Stimulated activated CD8-positive, alpha-beta memory T cell treated with anti-CD3 and anti-CD28 coated beads, Interleukin-4, amount 100 ng/mL, for 24 hours (primary cell): ENCODE measurements around the gene TCF3.
A peak's percentile ranks its signal among the peaks of the same experiment; 100 is the strongest.
"Not testable (repeated sequence)": the region's sequence is repeated elsewhere in the genome, so short reads cannot be mapped to it uniquely, and the experiment has no call there.

Source experiments
- DNase-seq: peaks from one replicate; pipeline ENCODE4 v3.0.0-alpha.2; 2020; ENCODE audit warnings: low read depth

Gene TCF3

DNA sequence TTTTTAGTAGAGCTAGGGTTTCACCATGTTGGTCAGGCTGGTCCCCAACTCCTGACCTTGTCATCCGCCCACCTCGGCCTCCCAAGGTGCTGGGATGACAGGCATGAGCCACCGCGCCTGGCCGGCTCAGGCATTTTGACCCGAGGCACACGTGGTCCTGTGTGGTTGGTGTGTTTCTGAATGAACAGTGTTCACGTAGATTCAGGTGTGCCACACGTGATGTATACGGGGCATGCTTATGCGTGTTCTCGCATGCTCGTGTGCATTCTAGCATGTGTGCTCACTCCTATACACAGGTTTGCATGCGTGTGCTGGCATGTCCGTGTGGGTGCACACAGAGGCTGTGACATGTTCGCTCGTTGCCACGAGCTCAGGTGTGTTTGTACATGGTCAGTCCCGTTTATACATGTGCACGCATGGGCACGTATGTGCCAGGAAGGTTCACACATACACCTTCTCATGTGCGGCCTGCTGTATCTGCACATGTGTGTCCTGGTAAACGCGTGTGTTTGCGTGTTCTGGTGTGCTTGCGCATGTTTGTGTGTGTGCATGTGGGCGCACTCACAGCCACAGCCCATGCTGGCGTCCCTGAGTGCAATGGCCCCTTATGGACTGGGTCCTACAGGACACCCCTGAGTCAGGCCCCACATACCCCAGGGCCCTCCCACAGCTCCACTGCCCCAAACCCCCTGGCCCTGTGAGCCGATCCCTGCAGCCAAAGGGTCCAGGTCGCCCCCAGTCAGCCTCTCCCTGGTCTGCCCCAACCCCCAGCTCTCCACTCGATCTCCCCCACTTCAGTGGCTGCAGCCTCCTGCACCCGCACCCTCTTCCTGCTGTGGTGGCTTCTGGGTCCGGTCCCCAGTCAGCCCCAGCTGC is 20.6 kb upstream of the TCF3 start:
- no peak for DNase-seq

DNA sequence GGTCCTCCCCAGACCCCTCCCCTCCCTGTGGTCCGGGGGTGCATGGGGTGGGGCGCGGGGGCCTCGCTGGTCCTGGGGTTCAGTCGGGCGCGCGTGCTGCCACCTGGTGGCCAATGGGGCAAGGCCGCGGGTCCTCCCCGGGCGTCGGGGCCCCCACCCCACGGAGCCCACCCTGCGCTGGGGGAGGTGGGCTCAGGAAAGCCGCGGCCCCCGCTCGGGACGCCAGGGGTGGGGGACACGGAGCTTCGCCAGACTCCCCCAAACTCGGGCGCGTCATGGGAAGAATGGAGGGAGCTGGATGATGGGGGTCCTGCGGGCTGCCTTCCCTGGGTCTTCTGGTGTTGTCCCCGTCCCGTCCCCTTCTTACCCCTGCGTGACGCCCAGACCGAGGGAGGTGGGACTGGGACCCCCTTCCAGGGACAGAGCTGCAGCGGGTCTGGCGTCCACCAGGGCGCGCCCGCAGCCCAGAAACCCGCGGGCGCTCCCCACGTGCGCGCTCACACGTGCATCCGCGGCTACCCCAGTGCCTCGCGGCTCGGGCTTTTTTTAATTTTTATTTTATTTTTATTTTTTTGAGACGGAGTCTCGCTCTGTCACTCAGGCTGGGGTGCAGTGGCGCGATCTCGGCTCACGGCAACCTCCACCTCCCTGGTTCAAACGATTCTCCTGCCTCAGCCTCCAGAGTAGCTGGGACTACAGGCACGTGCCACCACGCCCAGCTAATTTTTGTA is 19.8 kb upstream of the TCF3 start:
- DNase-seq = no peak

DNA sequence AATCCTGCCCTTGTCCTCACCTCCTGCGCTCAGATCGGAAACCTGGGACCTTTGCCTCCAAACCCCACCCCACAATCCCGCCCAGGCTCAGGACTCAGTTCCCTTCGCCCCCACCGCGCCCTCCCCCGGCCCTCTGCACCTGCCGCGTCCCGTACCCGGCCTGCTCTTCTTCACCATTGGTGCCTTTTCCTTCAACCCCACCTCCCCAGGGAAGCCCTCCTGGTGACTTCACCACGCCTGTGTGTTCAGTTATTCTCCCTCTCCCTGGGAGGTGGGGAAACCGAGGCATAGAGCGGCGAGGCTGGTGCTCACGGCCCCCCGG is 19.3 kb upstream of the TCF3 start:
- no peak for DNase-seq

DNA sequence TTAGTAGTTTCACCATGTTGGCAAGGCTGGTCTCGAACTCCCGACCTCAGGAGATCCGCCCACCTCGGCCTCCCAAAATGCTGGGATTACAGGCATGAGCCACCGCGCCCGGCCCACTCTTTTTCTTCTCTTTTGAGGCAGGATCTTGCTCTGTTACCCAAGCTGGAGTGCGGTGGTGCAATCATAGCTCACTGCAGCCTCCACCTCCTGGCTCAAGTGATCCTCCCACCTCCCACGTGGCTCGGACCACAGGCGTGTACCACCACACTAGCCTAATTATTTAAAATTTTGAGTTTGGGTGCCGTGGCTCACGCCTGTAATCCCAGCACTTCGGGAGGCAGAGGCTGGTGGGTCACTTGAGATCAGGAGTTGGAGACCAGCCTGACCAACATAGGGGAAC is 18.3 kb upstream of the TCF3 start:
- DNase-seq = not testable (repeated sequence)

DNA sequence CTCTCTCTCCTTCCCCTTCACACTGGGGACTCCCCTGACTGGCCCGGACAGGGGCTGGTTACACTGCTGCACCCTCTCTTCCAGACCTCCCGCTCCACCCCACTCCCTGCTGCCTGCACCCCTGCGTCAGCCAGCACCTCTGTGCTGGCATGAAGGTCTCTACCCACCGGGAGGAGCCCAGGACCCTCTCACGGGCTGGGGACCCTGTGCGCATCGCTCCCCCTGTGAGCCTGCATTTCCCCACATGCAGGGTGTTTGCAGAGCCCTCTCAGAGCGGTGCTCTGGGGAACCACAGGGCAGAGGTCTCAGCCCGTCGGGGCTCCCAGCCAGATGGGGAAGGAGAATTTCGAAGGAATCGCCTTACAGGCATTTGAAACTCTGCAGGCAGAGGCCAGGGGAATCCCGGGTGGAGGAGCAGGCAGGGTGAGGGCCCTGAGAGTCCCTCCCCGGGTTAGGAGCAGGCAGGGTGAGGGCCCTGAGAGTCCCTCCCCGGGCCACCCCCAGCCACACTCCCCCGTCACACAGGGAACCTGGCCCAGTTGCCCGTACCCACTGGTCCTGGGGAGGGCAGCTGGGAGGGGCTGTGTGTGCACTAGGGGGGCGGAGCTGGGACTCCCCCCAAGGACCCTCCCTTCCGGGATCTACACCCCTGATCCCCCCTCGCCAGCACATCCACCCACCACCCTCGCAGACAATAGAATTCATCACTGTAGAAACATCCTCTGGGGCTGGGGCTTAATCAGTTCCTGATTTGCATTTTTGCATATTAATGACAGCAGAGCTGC is 16.3 kb upstream of the TCF3 start:
- DNase-seq = no peak

DNA sequence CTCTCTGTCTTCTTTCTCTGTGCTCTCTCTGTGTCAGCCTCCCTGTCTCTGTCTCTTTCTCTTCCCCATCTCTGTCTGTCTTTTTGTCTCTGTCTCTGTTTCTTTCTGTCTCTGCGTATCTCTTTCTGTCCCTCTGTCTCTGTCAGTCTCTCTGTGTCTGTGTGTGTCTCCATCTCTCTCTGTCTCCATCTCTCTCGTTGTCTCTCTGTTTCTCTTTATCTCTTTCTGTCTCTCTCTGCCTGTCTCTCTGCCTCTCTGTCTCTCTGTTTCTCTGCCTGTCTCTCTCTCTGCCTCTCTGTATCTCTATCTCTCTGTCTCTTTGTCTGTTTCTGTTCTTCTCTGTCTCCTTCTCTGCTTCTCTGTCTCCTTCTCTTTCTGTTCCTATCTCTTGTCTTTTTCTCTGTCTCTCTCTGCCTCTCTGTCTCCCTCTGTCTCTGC is 15.7 kb upstream of the TCF3 start:
- no peak for DNase-seq

DNA sequence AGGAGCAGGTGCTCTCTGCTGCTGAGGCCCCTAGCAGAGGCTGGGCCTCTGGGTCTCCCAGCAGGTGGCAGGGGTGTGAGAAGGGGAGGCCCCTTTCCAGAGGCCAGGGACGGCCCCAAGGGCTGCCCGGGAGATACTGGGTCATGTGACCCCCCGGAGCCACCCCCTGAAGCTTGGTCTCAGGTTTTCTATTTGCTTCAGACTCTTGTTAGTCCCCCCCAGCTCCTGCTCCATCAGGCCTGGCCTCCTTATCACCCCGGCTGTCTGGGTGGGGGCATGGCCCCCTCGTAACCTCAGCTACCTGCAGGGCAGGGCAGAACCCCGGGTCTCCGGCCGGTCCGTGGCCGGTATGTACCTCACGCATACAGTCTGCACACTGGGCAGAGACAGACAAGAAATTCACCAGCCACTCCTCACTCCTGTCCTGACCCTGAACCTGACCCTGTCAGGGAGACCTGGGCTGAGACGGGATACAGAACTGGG is 13.2 kb upstream of the TCF3 start:
- no peak for DNase-seq

DNA sequence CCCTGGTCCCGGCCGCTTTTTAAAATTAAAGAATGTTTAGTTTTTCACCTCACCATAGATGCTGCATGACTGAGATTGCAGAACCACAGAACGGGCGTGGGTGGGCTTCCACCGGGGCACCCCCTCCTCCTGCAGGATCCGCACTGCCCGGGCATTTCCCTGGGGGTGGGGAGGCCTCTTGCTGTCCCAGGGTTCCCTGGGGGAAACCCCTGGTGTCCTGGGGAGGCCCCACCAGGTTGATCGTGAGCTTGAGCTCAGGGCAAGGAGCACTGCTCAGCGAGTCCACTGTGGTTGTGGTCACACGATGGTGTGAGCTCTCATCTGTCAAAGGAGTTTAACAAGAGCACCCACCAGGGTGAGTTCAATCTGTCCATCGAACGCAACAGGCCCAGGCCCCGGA is 11.4 kb upstream of the TCF3 start:
- peak; percentile 47 for DNase-seq

DNA sequence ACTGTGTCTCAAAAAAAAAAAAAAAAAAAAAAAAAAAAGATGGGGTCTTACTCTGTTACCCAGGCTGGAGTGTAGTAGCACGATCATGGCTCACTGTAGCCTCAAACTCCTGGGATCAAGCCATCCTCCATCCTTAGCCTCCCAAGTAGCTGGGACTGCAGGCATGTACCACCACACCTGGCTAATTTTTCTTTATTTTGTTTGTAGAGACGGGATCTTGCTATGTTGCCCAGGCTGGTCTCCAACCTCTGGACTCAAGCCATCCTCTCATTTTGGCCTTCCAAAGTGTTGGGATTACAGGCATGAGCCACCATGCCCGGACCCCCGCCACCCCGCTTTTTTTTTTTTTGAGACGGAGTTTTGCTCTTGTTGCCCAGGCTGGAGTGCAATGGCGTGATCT is 10.8 kb upstream of the TCF3 start:
- DNase-seq = not testable (repeated sequence)

DNA sequence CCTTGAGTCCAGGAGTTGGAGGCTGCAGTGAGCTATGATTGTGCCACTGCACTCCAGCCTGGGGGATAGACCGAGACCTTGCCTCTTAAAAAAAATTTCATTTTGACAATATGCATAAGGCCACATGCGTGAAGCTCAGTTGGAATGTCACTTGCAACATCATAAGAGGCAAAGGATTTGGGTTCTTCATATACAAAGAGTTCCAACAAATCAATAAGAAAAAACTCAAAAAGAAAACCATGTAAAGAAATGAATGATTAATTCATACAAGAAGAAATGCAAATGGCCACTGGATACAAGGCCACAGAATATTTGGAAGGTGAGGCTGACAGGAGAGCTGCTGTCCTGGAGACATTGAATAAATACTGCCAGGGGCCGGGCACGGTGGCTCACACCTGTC is 9.6 kb upstream of the TCF3 start:
- no peak for DNase-seq

DNA sequence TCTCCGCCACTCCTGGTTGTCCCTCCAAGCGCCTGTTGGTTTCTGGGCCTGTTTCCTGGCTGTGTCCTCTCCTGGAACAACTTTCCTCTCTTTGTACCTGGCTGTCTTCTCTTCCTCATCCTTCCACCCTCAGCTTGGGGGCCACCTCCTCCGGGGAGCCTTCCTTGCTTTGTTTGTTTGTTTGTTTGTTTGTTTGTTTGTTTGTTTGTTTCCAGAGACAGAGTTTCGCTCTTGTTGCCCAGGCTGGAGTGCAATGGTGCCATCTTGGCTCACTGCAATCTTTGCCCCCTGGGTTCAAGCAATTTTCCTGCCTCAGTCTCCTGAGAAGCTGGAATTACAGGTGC is 6.6 kb upstream of the TCF3 start:
- no peak for DNase-seq

DNA sequence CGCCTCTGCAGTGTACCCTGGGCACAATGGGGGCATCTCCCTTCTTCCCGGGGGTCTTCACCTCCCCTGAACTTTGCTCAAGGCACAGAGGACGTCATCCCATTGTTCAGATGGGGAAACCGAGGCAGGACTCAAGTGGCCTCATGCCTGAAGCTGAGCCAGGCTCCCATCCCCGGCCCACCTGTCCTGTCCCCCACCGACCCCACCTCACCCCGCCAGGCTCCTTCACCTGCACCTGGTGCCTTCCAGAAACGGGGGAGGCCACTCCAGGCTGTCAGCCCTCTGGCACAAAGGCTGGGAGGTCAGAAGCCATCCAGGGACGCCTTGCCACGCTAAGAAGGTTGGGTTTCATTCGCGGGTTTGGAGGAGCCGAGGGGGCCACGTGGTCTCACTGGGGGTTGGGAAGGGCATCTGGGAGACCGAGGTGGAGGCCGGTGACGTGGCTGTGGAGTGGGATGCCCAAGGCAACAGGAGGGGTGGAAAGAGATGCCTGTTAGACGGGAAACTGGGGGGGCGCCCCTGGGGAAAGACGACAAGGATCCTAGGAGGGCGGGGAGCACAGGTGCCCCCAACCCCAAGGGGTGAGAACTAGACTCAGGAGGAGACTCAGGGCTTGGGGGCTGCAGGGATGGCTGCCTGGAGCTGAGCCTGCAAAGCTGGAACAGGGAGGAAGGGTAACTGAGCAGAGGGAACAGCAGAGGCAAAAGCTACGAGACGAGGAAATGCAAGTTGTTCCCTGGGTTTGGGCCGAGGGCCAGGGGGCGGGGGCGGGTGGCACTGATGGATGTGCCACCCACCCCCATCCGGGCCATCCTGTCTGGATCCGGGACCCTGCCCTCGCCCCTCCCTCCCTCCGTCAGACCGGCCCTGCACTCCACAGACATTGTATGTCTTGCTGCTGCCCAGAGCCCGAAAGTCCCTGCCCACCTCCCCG is 6.0 kb upstream of the TCF3 start:
- DNase-seq = no peak

DNA sequence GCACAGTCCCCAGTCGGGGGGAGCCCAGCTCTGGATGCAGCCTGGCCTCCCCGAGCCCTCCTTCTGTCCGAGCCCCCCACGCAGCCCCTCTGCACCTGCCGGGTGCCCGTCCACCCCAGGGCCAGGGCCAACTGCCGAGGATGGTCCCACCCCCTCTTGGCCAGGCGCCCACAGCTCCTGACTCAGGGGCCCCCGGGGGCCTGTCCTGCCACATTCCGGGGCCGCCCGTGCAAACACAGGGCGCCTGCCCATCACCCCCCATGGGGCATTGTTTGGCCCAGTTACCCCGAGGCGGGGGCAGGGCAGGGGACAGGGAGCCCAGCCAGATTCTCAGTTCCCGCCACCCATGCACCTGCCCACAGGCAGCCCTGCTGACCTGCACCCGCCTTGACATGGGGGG is 5.3 kb upstream of the TCF3 start:
- DNase-seq = no peak

DNA sequence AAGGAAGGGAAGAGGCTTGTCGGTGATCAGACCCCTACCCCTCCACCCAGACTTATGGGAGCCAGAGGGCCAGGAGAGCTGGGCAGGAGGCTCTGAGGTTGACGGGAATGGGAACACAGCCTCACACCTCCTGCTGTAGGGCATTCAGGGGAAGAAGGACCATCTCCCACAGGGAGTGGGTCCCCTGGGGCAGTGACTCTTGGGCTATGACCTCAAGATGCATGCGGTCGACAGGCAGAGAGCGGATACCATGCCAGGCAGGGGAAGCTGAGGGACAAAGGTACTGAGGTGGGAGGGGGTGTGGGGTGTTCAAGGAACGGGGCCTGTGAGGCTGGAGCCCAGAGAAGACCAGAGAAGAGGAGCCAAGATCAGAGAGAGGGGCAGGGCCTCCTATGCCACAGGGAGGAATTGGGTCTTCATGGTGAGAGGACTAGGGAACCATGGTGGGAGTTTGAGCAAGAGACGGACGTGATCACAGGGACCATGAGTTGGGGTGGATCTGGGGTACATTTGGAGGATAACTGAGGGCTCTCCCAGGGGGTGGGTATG is 4.6 kb upstream of the TCF3 start:
- no peak for DNase-seq

DNA sequence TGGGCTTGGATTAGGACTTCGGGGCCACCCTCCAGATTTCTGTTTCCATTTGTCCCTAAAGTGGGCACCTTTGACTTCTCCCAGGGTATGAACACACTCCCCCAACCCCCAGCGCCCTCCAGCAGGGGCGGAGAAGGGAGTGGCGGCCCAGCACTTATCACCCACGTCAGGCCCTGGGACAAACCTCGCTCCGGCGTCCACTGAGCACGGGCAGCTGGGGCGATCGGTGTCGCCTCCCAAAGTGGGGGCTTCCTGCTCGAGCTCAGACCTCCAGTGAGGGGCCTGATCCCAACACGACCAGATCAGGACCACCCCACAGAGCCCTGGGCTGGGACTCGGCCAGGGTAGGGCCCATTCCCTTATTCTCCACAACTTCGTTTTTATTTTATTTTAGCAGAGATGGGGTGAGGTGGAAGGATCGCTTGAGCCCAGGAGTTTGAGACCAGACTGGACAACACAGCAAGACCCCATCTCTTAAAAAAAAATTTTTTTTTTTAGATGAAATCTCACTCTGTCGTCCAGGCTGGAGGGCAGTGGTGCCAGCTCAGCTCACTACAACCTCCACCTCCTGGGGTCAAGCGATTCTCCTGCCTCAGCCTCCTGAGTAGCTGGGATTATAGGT is 3.7 kb upstream of the TCF3 start:
- DNase-seq = no peak

DNA sequence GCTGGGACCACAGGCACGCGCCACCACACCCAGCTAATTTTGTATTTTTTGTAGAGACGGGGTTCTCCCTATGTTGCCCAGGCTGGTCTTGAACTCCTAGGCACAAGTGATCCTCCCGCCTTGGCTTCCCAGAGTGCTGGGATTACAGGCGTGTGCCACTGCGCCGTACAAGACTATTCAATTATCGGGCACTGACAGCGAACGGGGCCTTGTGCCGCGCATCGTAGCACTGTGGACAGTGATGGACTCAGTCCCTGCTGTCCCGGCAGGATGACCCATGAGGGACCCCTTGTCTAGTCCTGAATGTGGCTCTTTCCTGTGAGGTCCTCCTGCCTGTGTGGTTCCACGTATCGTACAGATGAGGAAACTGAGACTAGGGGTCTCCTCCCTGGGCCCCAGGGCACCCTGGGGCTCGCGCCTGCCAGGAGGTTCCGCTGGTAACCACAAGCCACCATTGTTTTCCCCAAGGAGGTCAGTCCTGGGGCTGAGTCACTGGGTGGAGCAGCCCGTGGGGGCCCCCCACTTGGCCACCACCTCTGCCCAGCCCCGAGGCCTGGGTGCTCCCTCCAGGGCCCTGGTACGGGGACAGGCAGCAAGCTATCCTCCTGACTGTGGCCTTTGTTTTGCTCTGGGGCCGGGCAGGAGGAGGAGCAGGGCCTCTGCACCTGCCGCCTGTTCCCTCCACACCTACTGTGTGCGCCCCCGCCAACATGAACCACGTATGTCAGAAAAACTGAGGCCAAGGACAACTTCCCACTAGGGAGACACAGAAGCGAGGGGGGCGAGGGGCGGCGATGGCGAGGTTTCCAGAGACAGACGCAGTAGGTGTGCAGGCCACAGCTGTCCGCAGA is 2.9 kb upstream of the TCF3 start:
- DNase-seq = no peak

DNA sequence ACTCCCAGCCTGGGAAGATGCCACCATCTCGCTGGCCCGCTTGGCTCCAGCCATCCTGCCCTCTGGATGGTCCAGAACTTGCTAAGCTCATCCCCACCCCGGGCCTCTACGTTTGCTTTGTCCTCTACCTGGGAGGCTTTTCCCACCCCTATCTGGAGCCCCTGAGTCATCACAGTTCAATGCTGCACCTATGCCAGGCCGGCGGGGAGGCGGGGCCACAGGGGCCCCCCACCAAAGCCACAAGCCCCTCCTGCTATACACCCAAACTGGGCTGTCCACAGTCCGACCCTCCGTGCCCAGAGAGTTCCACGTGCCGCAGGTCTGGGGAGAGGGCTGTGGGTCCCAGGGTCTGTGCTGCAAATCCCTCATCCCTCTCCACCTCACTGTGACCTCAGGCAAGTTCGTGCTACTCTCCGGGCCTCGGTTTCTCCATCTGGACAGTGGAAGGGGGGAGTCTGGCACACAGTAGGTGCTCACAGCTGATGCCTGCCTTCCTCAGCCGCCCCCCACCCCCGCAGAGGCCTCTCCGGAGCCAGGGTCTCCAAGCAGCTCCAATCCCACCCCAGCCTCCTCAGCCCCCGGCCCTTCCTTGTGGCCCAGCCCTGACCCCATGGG is 1.9 kb upstream of the TCF3 start:
- no peak for DNase-seq

DNA sequence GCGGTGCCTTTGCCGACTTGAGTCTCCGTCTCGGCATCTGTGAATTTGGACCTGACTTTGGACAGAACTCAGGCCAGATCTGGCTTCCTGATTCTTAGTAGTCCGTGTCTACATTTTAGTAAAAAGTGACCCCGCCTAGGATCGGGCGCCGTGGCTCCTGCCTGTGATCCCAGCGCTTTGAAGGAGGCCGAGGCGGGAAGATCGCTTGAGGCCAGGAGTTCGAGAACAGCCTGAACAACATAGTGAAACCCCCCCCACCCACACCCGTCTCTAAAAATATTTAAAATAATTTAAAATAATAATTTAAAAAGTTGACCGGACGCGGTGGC is 849 bp upstream of the TCF3 start:
- no peak for DNase-seq

DNA sequence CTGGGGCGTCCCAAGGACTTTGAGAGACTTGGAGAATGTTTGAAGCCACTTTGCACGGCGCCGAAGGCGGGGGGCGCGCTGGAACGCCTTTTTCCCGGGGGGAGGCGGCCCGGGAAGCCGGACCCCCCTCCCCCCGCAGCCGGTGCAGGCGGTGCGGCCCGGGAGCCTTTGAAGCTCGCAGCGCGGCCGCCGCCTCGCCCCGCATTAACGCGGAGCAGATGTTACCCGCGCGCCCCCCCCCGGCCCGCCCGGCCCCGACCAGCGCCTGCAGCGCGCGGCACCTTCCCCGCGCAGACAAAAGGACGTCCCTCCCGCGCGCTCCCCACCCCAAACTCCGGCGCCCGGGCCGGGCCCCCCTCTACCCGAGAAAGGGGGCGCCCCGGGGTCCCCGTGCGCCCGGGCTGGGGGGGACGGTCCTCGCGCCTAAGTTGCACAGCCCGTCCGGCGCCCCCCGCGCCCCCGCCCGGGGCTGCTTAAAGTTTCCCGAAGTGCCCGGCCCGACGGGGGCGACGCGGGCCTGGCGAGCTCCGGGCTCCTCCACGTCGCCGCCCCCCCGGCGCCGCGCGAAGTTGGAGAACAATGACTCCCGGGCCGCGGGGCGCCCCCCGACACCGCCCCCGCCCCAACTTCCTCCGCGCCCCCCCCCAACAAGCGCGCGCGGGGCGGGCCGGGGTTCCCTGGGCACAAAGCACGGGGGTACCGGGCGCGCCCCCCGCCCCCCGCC is 685 bp downstream of the TCF3 start:
- no peak for DNase-seq
